ENCODE data around the gene TIGD1.

The TIGD1 gene

DNA sequence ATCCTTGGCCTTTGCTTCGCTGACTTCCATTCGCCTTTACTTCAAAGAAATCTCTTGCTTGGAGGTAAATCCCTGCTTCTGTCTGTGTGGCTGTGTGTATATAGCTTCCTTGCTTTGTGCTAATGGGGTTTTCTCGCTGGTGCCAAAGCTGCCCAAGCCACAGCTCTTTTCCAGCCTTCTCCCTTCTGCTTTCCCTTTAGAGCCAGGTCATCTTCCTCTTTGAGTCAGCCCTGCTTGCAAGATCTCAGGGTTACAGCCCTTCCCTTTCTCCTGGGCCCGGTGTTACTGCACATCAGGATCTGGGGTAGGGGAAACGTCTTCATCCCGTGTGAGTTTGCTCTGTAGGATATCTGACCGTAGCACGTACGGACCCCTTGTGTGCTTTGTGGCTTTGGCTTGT is 19.2 kb upstream of the TIGD1 start:
- no peak for DNase-seq

- no peak for DNase-seq
Observed at GRCh38 chr2:232568161-232568560, 17.8 kb upstream of the TIGD1 start.

DNA sequence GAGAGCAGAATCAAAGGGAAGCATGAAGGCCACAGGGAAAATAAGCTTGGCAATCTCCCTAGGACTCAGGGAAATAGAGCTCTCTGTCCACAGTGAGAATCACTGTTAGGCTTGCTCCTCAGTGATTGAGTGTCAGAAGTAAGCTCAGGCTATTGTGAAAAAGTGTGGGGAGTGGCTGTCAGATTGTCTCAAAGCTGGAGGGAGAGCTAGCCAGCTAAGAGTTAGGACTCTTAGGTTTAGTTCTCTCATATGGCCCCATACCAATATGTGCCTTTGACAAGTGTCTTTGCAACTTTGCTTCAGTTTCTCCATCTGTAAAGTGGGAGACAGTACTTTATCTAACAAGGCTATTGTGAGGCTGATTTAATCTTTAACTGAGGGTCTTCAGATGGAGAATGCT is 17.4 kb upstream of the TIGD1 start:
- DNase-seq = no peak

- DNase-seq = no peak
Observed at GRCh38 chr2:232563580-232563979, 13.2 kb upstream of the TIGD1 start.

DNA sequence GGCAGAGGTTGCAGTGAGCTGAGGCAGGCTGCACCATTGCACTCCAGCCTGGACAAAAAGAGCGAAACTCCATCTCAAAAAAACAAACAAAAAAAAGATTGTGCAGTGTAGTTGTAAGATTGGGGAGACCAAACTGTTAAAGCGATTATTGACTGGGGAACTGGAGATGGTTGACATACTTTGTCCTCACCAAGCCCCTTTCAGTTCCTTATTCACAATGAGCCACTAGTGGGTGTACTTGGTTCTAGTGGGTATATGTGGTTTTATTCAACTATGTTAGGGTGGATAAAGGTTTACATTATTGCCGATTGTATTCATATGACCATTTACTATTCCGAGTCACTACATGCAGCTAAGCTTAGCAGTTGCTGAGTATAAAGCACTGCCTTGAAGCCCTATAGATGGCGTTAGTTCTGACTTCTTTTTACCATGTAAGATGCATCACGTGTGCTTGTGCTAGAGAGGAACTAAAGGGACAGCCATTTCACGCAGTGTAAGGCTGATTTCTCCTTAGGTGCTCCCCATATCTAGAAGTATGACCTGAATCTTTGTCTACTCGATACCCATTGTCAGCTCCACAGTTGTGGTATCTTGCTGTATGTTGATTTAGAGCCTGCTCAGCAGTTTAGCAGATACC is 12.3 kb upstream of the TIGD1 start:
- no peak for DNase-seq

- no peak for DNase-seq
Observed at GRCh38 chr2:232556426-232556825, 6.1 kb upstream of the TIGD1 start.

DNA sequence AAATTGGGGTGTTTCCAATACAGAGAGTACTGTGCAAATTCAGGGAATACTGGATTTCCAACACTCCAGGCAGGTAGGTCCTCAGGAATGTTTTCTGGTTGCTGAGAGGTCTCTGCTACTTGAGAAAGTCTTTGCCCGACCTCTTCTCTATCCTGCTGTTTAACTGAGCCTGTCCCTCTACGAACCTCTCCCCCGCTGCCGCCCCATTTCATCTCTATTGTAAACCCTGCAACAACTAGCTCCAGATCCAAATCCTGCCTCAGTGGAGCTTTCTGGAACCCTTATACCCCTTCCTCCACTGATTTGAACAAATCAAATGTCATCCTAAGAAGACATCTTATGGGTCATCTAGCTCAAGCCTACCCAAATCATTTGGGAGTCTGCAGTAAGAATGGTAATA is 1.4 kb upstream of the TIGD1 start:
- DNase-seq = no peak

- no peak for DNase-seq
Observed at GRCh38 chr2:232551250-232551638, 887 bp upstream of the TIGD1 start.

DNA sequence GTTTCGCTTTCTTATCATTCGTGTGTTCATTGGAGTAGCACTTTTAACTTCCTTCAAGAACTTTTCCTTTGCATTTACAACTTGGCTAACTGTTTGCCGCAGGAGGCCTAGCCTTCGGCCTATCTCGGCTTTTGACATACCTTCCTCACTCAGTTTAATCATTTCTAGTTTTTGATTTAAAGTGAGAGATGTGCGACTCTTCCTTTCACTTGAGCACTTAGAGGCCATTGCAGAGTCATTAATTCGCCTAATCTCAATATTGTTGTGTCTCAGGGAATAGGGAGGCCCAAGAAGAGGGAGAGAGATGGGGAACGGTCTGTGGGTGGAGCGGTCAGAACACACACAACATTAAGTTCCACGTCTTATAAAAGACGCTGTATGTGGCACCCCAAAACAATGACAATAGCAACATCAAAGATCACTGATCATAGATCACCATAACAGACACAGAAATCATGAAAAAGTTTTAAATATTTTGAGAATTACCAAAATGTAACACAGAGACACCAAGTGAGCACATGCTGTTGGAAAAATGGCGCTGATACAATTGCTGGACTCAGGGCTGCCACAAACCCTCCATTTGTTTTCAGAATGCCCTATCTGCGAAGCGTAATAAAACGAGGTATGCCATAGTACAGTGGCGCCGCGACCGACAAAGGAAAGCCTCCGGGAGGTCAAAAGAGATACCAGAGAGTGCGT is 553 bp downstream of the TIGD1 start:
- DNase-seq = no peak

GRCh38 chr2:232547991-232548390 is 2.4 kb downstream of the TIGD1 start:
- no peak for DNase-seq

GRCh38 chr2:232545511-232546375 is 4.6 kb downstream of the TIGD1 start:
- DNase-seq = no peak

GRCh38 chr2:232544674-232545073 is 5.7 kb downstream of the TIGD1 start:
- DNase-seq = no peak

- no peak for DNase-seq
Observed at GRCh38 chr2:232543928-232544631, 6.3 kb downstream of the TIGD1 start.

DNA sequence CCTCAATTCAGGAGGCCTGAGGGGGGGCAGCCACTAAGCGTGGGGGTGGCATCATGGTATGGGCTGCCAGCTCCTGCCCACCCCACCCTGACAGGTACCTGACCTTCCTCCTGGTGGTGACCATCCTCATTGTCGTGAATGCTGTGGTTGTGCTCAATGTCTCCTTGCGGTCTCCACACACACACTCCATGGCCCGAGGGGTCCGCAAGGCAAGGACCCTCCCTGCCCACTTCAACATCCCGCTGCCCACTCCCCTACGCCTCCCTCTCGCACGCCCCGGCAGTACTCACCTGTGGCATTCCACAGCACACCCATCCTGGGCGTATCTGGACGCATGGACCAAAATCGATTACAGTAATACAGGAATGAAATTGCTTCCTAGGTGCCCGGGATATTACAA is 6.9 kb downstream of the TIGD1 start:
- DNase-seq = no peak

GRCh38 chr2:232542715-232543467 is 7.5 kb downstream of the TIGD1 start:
- DNase-seq = no peak

GRCh38 chr2:232541961-232542714 is 8.2 kb downstream of the TIGD1 start:
- DNase-seq = no peak

- no peak for DNase-seq
Observed at GRCh38 chr2:232541195-232541960, 9.0 kb downstream of the TIGD1 start.

DNA sequence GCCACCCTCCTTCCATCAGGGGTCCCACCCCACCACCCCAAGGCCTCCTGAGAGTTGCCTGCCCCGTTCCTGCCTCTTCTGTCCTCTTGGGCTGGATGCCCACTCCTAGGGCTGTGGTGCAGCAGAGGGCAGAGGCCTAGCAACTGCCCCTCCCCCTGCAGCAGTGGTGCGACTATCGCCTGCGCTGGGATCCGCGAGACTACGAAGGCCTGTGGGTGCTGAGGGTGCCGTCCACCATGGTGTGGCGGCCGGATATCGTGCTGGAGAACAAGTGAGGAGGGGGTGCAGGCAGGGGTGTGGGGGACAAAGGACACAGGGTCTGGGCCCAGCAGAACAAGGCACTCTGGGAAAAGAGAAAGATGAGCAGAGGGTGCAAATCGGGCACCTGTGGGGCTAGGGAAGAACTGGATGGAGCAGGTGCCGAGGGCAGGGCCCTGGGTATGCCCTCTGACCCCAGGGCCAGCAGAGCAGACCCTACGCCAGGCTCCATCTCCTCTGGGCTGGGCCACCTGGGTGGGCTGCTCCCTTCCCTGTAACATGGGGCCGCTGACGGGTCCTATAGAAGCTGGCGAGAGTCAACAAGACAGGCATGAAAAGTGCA is 9.8 kb downstream of the TIGD1 start:
- no peak for DNase-seq

- no peak for DNase-seq
Observed at GRCh38 chr2:232539298-232540231, 10.8 kb downstream of the TIGD1 start, which contains the start of gene CHRNG. CHRNG (plus strand) TSS chr2:232539692; CDS start chr2:232539748, 56 bp downstream.

Measured in NCI-H1417 treated with DMSO at 0.1 percent for 48 hours (cell line).